Esophagus squamous epithelium (tissue), 5 donors: ENCODE measurements around the gene CATSPERZ. TPM values are rescaled to one million over a fixed set of nuclear protein-coding genes. Genes with fewer than 3 reads are reported as not detected.

Experiments used
- DNase-seq: peaks from one replicate; lab custom pipeline; 2025; lab: John Stamatoyannopoulos, UW
- H3K27ac ChIP-seq, 4 donors: fragments of 200-600 bp; sonication (generic); one replicate each; pipeline ENCODE4 v1.5.1; 2016 to 2019; ENCODE audit warnings: mild to moderate bottlenecking in 1 of 4
- H3K27me3 ChIP-seq, 4 donors: fragments of 200-600 bp; sonication (generic); 1 replicate in 3 of 4; 2 replicates in 1 of 4; pipeline versions ENCODE4 v1.5.1 to v1.6.0; 2017 to 2021; ENCODE audit warnings: antibody characterized with exemption in 1 of 4
- H3K36me3 ChIP-seq, 3 donors: fragments of 200-600 bp; sonication (generic); one replicate each; pipeline ENCODE4 v1.5.1; 2016 to 2019
- H3K4me1 ChIP-seq, 3 donors: fragments of 200-600 bp; sonication (generic); one replicate each; pipeline ENCODE4 v1.5.1; 2017 to 2019
- H3K4me3 ChIP-seq, 4 donors: fragments of 200-600 bp; sonication (generic); 1 replicate in 3 of 4; 2 replicates in 1 of 4; pipeline ENCODE4 v1.5.1; 2016 to 2019; ENCODE audit warnings: mild to moderate bottlenecking in 2 of 4, moderate library complexity in 1 of 4
- H3K9me3 ChIP-seq, 3 donors: fragments of 200-600 bp; sonication (generic); one replicate each; pipeline ENCODE4 v1.5.1; 2016 to 2019
- CTCF ChIP-seq, 6 experiments: fragments of 450-650 bp in 4 of 6; fragments of 200-600 bp in 2 of 6; sonication (generic) in 2 of 6; IDR thresholded peaks; one replicate each; pipeline ENCODE4 v1.5.1; 2016 to 2019; ENCODE audit warnings: antibody characterized with exemption in 6 of 6, mild to moderate bottlenecking in 4 of 6, moderate library complexity in 4 of 6
- POLR2A ChIP-seq, 4 donors: fragments of 450-650 bp; IDR thresholded peaks; one replicate each; pipeline ENCODE4 v1.6.1; 2017; ENCODE audit warnings: antibody characterized with exemption in 4 of 4, mild to moderate bottlenecking in 4 of 4, moderate library complexity in 3 of 4
- whole genome bisulfite sequencing, 2 donors: methylation state at CpG; one replicate each; pipeline ENCODE4 v1.1.5; 2018; 5-methylcytosine and 5-hydroxymethylcytosine counted together
- intact Hi-C: fragments of 100-400 bp; cut with DNase I; formaldehyde crosslinking; loops from one replicate; pipeline ENCODE4 v1.15.0; 2022
- total RNA-seq, 4 donors: library from RNA; depleted of rRNA; stranded (reverse); fragments of >200 nt; gene quantifications; one replicate each; pipeline ENCODE4 v1.1.0, GENCODE V29; 2016
- donor health status: DM: yes; HTN: yes; CAD: no.

The CATSPERZ gene
- total RNA-seq, 4 donors from 2014 or later = not detected

- Histone ChIP-seq H3K27me3 (no peaks in the 10 kb centered on the region), H3K36me3 (peaks cover 31 to 58% (median 33%) of the 10 kb centered on the region in 3 donors), H3K4me3 (no peak overlapping the region), H3K27ac (peak overlapping the region in 3 of 4 donors; percentile 98 to 99 (median 98)), H3K4me1 (peaks cover 25 to 45% (median 27%) of the 10 kb centered on the region in 3 donors), H3K9me3 (no peaks in the 10 kb centered on the region)
- intact Hi-C loops = no loop called here
- no peak for TF ChIP-seq CTCF (IDR thresholded peaks at IDR 0.05)
- no peak for TF ChIP-seq POLR2A (IDR thresholded peaks at IDR 0.05)
- 58 to 61% methylated on average over 10 to 15 of the region's 15 CpGs for WGBS, 2 donors
- DNase-seq = no peak
These were observed 33.8 kb upstream of the CATSPERZ start for GRCh38 chr11:64266339-64266738.

DNA sequence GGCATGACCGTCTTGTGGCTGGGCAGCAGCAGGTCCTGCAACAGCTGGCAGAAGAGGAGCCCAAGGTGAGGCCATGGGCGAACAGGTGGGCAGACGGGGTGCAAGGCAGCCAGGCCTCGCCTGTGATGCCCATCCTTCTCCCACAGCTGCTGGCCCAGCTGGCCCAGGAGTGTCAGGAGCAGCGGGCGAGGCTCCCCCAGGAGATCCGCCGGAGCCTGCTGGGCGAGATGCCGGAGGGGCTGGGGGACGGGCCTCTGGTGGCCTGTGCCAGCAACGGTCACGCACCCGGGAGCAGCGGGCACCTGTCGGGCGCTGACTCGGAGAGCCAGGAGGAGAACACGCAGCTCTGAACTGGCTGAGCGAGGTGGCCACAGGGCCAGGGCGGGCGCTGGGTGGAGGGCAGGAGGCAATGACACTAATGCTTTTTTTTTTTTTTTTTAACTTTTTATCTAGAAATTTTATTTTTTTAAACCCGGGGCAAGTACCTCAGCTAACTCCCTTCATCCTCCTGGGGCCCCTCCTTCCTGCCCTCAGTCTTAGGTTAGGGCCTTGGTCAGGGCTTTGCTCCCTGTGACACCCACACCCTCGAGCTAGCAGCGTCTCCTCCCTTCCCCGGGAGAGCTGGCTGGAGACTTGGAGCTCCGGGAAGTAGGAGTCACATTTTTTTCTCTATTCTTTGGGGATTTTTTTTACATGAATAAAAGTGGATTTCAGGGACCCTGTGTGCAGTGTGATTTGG lies 32.8 kb upstream of the CATSPERZ start:
- intact Hi-C loops = no loop called here
- no peak overlapping the region for H3K4me3 ChIP-seq
- no peak for TF ChIP-seq CTCF (IDR thresholded peaks at IDR 0.05)
- no peak for TF ChIP-seq POLR2A (IDR thresholded peaks at IDR 0.05)
- H3K36me3 ChIP-seq = peaks cover 23 to 48% (median 27%) of the 10 kb centered on the region in 3 donors
- H3K9me3 ChIP-seq = no peaks in the 10 kb centered on the region
- 47 to 64% methylated on average over 13 to 15 of the region's 27 CpGs for WGBS, 2 donors
- H3K27me3 ChIP-seq = no peaks in the 10 kb centered on the region
- DNase-seq = no peak
- peaks cover 31 to 54% (median 32%) of the 10 kb centered on the region in 3 donors for H3K4me1 ChIP-seq
- H3K27ac ChIP-seq = peak overlapping the region; percentile 98 to 99 (median 98)

- peak overlapping the region; percentile 98 to 99 (median 98) for H3K27ac ChIP-seq
- H3K9me3 ChIP-seq = no peaks in the 10 kb centered on the region
- WGBS, 2 donors = 29 to 49% methylated on average over 8 to 13 of the region's 23 CpGs
- H3K4me1 ChIP-seq = peaks cover 31 to 57% (median 32%) of the 10 kb centered on the region in 3 donors
- DNase-seq = no peak
- H3K27me3 ChIP-seq = no peaks in the 10 kb centered on the region
- peaks cover 16 to 39% (median 20%) of the 10 kb centered on the region in 3 donors for H3K36me3 ChIP-seq
- intact Hi-C loops = no loop called here
- TF ChIP-seq CTCF (IDR thresholded peaks at IDR 0.05) = no peak
- no peak for TF ChIP-seq POLR2A (IDR thresholded peaks at IDR 0.05)
- H3K4me3 ChIP-seq = peak overlapping the region in 3 of 4 donors; percentile 58 to 87 (median 82)
These were observed 31.9 kb upstream of the CATSPERZ start for GRCh38 chr11:64268025-64268892.

- Histone ChIP-seq H3K4me1 (peaks cover 31 to 63% (median 32%) of the 10 kb centered on the region in 3 donors), H3K9me3 (no peaks in the 10 kb centered on the region), H3K4me3 (peak overlapping the region; percentile 58 to 87 (median 76)), H3K27me3 (no peaks in the 10 kb centered on the region), H3K27ac (peak overlapping the region; percentile 98 to 99 (median 98)), H3K36me3 (peaks cover 9 to 34% (median 12%) of the 10 kb centered on the region in 3 donors)
- 0 to 2% methylated on average over 7 to 10 of the region's 34 CpGs for WGBS, 2 donors
- intact Hi-C loops = no loop called here
- no peak for TF ChIP-seq CTCF (IDR thresholded peaks at IDR 0.05)
- DNase-seq = no peak
These were observed 31.1 kb upstream of the CATSPERZ start for GRCh38 chr11:64268893-64269539.
